ENCODE measurements around the gene RAB27B. TPM values are rescaled to one million over a fixed set of nuclear protein-coding genes. Genes with fewer than 3 reads are reported as not detected.

RAB27B gene
- total and polyA plus RNA-seq, 2 of the 8 experiments (the other 6 are each of a cell fraction or from before 2014, with no cell fraction given) = 0.05 to 0.60 TPM

DNA sequence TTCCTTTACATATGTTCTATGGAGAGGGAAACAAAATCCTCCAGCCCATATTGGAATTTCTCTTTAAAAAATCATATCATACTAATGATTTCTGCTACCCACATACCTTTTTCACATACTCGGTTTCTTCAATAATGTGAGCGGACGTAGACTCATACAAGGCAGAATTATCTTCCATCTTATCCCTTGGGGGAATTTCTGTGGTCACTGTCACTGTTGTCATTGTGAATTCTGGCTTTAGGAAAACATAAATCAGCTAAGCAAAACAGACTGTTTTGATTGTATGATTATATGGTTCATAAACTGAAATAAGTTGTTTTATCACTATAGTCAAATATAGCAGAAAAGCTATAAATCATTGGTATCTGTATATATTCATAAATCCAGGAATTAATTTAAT is 114.3 kb downstream of the RAB27B start:
- POLR2A ChIA-PET (ENCODE audit: partially characterized antibody) = no interaction called here
- FAIRE-seq = no peak

More for the DNA sequence above, 114.3 kb downstream of the RAB27B start:
- no peak overlapping the region for H3K18ac ChIP-seq (ENCODE audit: extremely low read depth, low read length)
- H3K36me3 ChIP-seq (ENCODE audit: control insufficient read depth in 2 of 4, insufficient read depth in 4 of 4, low read length in 3 of 4) = no peaks in the 10 kb centered on the region
- TF ChIP-seq CEBPB (IDR thresholded peaks at IDR 0.05; ENCODE audit: low read depth, low read length) (no peak), CBX5 (IDR thresholded peaks at IDR 0.05; ENCODE audit: low read depth, low read length) (no peak), BRCA1 (IDR thresholded peaks at IDR 0.05; ENCODE audit: low read depth, low read length) (no peak)
- TF ChIP-seq, protein P1, sequence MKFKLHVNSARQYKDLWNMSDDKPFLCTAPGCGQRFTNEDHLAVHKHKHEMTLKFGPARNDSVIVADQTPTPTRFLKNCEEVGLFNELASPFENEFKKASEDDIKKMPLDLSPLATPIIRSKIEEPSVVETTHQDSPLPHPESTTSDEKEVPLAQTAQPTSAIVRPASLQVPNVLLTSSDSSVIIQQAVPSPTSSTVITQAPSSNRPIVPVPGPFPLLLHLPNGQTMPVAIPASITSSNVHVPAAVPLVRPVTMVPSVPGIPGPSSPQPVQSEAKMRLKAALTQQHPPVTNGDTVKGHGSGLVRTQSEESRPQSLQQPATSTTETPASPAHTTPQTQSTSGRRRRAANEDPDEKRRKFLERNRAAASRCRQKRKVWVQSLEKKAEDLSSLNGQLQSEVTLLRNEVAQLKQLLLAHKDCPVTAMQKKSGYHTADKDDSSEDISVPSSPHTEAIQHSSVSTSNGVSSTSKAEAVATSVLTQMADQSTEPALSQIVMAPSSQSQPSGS (IDR thresholded peaks at IDR 0.05; ENCODE audit: low read length) = no peak
- TF ChIP-seq, protein P2, sequence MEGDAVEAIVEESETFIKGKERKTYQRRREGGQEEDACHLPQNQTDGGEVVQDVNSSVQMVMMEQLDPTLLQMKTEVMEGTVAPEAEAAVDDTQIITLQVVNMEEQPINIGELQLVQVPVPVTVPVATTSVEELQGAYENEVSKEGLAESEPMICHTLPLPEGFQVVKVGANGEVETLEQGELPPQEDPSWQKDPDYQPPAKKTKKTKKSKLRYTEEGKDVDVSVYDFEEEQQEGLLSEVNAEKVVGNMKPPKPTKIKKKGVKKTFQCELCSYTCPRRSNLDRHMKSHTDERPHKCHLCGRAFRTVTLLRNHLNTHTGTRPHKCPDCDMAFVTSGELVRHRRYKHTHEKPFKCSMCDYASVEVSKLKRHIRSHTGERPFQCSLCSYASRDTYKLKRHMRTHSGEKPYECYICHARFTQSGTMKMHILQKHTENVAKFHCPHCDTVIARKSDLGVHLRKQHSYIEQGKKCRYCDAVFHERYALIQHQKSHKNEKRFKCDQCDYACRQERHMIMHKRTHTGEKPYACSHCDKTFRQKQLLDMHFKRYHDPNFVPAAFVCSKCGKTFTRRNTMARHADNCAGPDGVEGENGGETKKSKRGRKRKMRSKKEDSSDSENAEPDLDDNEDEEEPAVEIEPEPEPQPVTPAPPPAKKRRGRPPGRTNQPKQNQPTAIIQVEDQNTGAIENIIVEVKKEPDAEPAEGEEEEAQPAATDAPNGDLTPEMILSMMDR (IDR thresholded peaks at IDR 0.05; ENCODE audit: control extremely low read depth in 1 of 3, insufficient read depth in 1 of 3, low read depth in 1 of 3, low read length in 3 of 3) = no peak
- no peaks in the 10 kb centered on the region for H3K27me3 ChIP-seq (replicated peaks in 1 of 4; ENCODE audit: control insufficient read depth in 3 of 4, extremely low read depth in 1 of 4, insufficient read depth in 3 of 4, low read length in 3 of 4)
- no peak overlapping the region for H4K91ac ChIP-seq (replicated peaks; ENCODE audit: insufficient read length, low read length)
- H3K79me2 ChIP-seq (ENCODE audit: control insufficient read depth in 1 of 2, insufficient read depth in 2 of 2, low read length in 2 of 2) = no peaks in the 10 kb centered on the region
- no peak overlapping the region for H2BK15ac ChIP-seq (ENCODE audit: low read length)
- H3K23me2 ChIP-seq (ENCODE audit: low read depth, low read length) = no peaks in the 10 kb centered on the region
- H3K4me1 ChIP-seq (replicated peaks in 1 of 4; ENCODE audit: control insufficient read depth in 3 of 4, insufficient read depth in 4 of 4, low read length in 3 of 4) = no peaks in the 10 kb centered on the region
- no peak overlapping the region for H4K5ac ChIP-seq (ENCODE audit: insufficient read length, low read depth, low read length)
- H3K56ac ChIP-seq (replicated peaks; ENCODE audit: insufficient read length, low read depth, low read length) = no peak overlapping the region
- no peaks in the 10 kb centered on the region for H4K20me1 ChIP-seq (replicated peaks in 1 of 2; ENCODE audit: control insufficient read depth in 1 of 2, insufficient read depth in 2 of 2, low read length in 2 of 2)
- CTCF ChIA-PET (ENCODE audit: partially characterized antibody) = interaction anchor here (1.1 kb wide), 1 partner anchor 263 kb away, joined by 4 read pairs; no protein-coding TSS in a partner anchor
- H3K23ac ChIP-seq (ENCODE audit: insufficient read length) = no peak overlapping the region
- no peak overlapping the region for H4K8ac ChIP-seq (ENCODE audit: extremely low read depth, insufficient read depth, low read length)
- H2BK120ac ChIP-seq (replicated peaks; ENCODE audit: low read depth, low read length) = no peak overlapping the region
- no peaks in the 10 kb centered on the region; a peak in 1 of 4 replicates for H3K9me3 ChIP-seq (ENCODE audit: insufficient read depth in 2 of 2, low read depth in 1 of 2, low read length in 1 of 2)
- no peak overlapping the region for H2BK12ac ChIP-seq (ENCODE audit: low read depth, low read length)
- H2BK5ac ChIP-seq (ENCODE audit: low read depth, low read length) = no peak overlapping the region
- no peaks in the 10 kb centered on the region for H3K79me1 ChIP-seq (ENCODE audit: low read depth, low read length)
- no peak overlapping the region for H3K14ac ChIP-seq (ENCODE audit: insufficient read length)
- H2BK20ac ChIP-seq (ENCODE audit: low read length) = no peak overlapping the region
- 73% methylated on average over 3 of the region's 3 CpGs; no CpG with 5 or more reads in 1 of the 2 experiments for WGBS, 2 experiments (ENCODE audit: extremely low coverage in 1 of 2, insufficient coverage in 1 of 2, insufficient read length in 1 of 2, insufficient replicate concordance in 2 of 2, low coverage in 1 of 2, low lambda C conversion rate in 2 of 2, missing lambda C conversion rate in 1 of 2)
- no peak overlapping the region for H2AK5ac ChIP-seq (ENCODE audit: low read depth, low read length)
- no peak overlapping the region for H3K27ac ChIP-seq (ENCODE audit: low read depth, low read length)
- no peak overlapping the region for H3K4me3 ChIP-seq (ENCODE audit: extremely low read depth in 1 of 4, insufficient read depth in 2 of 4, low read depth in 3 of 4, low read length in 4 of 4)
- no peak overlapping the region for H3K4me2 ChIP-seq (ENCODE audit: insufficient read depth in 1 of 2, low read depth in 2 of 2, low read length in 2 of 2)
- H3K9ac ChIP-seq (replicated peaks in 1 of 4; ENCODE audit: extremely low read depth in 1 of 4, low read depth in 3 of 4, low read length in 3 of 4) = no peak overlapping the region
- no peak overlapping the region for H2AFZ ChIP-seq (ENCODE audit: low read length)
- DNase-seq (ENCODE audit: low read depth in 1 of 2, low spot score in 2 of 2) = no peak
- H3K4ac ChIP-seq (replicated peaks; ENCODE audit: insufficient read length, low read depth, low read length) = no peak overlapping the region
